ENCODE results near the gene EEFSEC. TPM values are rescaled to one million over a fixed set of nuclear protein-coding genes. Genes with fewer than 3 reads are reported as not detected.

EEFSEC gene
- total RNA-seq, 1 donor from 2014 or later: 15.3 TPM

GRCh38 chr3:128341659-128342395 lies 188.5 kb downstream of the EEFSEC start:
- no peaks in the 10 kb centered on the region for H3K9me3 ChIP-seq
- DNase-seq (no peak), ATAC-seq (no peak)
- no peaks in the 10 kb centered on the region for H3K27me3 ChIP-seq
- no peak overlapping the region for H3K4me3 ChIP-seq
- H3K36me3 ChIP-seq: peaks cover 5% of the 10 kb centered on the region
- intact Hi-C loops (cut with DNase I): no loop called here
- no peak overlapping the region for H3K27ac ChIP-seq
- H3K4me1 ChIP-seq: no peaks in the 10 kb centered on the region
- no peak for TF ChIP-seq CTCF (IDR thresholded peaks at IDR 0.05)

- Histone ChIP-seq H3K4me1 (no peaks in the 10 kb centered on the region), H3K27me3 (no peaks in the 10 kb centered on the region), H3K4me3 (no peak overlapping the region), H3K36me3 (peaks cover 5% of the 10 kb centered on the region), H3K9me3 (no peaks in the 10 kb centered on the region), H3K27ac (no peak overlapping the region)
- DNase-seq: no peak
- no peak for ATAC-seq
- intact Hi-C loops (cut with DNase I): no loop called here
- TF ChIP-seq CTCF (IDR thresholded peaks at IDR 0.05): no peak
These were observed 189.5 kb downstream of the EEFSEC start for GRCh38 chr3:128342701-128343180.

GRCh38 chr3:128343287-128344051 lies 190.2 kb downstream of the EEFSEC start:
- no peaks in the 10 kb centered on the region for H3K9me3 ChIP-seq
- H3K4me1 ChIP-seq: no peaks in the 10 kb centered on the region
- no peak overlapping the region for H3K4me3 ChIP-seq
- no peak overlapping the region for H3K27ac ChIP-seq
- H3K36me3 ChIP-seq: peaks cover 5% of the 10 kb centered on the region
- H3K27me3 ChIP-seq: no peaks in the 10 kb centered on the region
- intact Hi-C loops (cut with DNase I): no loop called here
- ATAC-seq (peak; percentile 65), DNase-seq (no peak)
- TF ChIP-seq CTCF (IDR thresholded peaks at IDR 0.05): no peak

GRCh38 chr3:128344052-128344735 lies 190.9 kb downstream of the EEFSEC start:
- no peak overlapping the region for H3K27ac ChIP-seq
- TF ChIP-seq CTCF (IDR thresholded peaks at IDR 0.05): no peak
- intact Hi-C loops (cut with DNase I): no loop called here

GRCh38 chr3:128345196-128345595 lies 191.9 kb downstream of the EEFSEC start:
- no peak for TF ChIP-seq CTCF (IDR thresholded peaks at IDR 0.05)
- intact Hi-C loops (cut with DNase I): no loop called here
- ATAC-seq (no peak), DNase-seq (no peak)
- no peaks in the 10 kb centered on the region for H3K27me3 ChIP-seq
- no peaks in the 10 kb centered on the region for H3K9me3 ChIP-seq
- H3K27ac ChIP-seq: no peak overlapping the region
- no peaks in the 10 kb centered on the region for H3K4me1 ChIP-seq
- H3K36me3 ChIP-seq: peaks cover 5% of the 10 kb centered on the region
- H3K4me3 ChIP-seq: no peak overlapping the region

More at GRCh38 chr3:128344052-128344735, 190.9 kb downstream of the EEFSEC start:
- no peak for DNase-seq
- H3K27me3 ChIP-seq: no peaks in the 10 kb centered on the region
- H3K4me1 ChIP-seq: no peaks in the 10 kb centered on the region
- no peaks in the 10 kb centered on the region for H3K9me3 ChIP-seq
- no peak for ATAC-seq
- peaks cover 5% of the 10 kb centered on the region for H3K36me3 ChIP-seq
- no peak overlapping the region for H3K4me3 ChIP-seq

All from upper lobe of right lung (tissue), 1 donor.